ENCODE data around the gene SIGLEC5.

The SIGLEC5 gene

GRCh38 chr19:51644636-51645271, 14.6 kb upstream of the SIGLEC5 start:
- DNase-seq (ENCODE audit: low read depth) = no peak
- TF ChIP-seq, protein P1, sequence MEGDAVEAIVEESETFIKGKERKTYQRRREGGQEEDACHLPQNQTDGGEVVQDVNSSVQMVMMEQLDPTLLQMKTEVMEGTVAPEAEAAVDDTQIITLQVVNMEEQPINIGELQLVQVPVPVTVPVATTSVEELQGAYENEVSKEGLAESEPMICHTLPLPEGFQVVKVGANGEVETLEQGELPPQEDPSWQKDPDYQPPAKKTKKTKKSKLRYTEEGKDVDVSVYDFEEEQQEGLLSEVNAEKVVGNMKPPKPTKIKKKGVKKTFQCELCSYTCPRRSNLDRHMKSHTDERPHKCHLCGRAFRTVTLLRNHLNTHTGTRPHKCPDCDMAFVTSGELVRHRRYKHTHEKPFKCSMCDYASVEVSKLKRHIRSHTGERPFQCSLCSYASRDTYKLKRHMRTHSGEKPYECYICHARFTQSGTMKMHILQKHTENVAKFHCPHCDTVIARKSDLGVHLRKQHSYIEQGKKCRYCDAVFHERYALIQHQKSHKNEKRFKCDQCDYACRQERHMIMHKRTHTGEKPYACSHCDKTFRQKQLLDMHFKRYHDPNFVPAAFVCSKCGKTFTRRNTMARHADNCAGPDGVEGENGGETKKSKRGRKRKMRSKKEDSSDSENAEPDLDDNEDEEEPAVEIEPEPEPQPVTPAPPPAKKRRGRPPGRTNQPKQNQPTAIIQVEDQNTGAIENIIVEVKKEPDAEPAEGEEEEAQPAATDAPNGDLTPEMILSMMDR (IDR thresholded peaks at IDR 0.05; ENCODE audit: low read depth, low read length, missing control alignments) = no peak
- H3K4me3 ChIP-seq (ENCODE audit: low read depth, low read length) = no peak overlapping the region

DNA sequence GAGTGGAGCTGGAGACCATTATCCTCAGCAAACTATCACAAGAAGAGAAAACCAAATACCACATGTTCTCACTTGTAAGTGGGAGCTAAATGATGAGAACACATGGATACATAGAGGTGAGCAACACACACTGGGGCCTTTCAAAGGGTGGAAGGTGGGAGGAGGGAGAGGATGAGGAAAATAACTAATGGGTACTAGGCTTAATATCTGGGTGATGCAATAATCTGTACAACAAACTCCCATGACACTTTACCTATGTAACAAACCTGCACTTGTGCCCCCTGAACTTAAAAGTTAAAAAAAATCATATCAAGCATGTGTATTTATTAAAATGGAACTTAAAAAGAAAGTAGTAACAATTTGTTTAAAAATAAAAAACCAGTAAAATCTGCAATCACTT, 11.4 kb upstream of the SIGLEC5 start:
- no peak for DNase-seq (ENCODE audit: low read depth)
- TF ChIP-seq, protein P1 (IDR thresholded peaks at IDR 0.05; ENCODE audit: low read depth, low read length, missing control alignments) = no peak
- H3K4me3 ChIP-seq (ENCODE audit: low read depth, low read length) = no peak overlapping the region

DNA sequence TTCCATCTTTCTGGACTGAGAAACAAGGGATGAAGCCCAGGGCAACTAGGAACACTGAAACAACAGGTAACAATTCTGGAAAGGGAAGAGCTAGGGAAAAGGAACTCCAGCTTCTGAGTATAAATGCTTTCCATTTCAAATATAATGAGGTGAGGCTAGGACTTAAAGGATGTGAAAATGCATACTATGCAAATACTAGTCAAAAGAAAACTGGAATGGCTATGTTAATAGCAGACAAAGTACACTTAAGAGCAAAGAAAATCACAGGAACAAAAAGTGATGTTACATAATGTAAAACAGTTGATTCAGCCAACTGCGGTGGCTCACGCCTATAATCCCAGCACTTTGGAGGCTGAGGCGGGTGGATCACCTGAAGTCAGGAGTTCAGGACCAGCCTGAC, 10.2 kb upstream of the SIGLEC5 start:
- no peak overlapping the region for H3K4me3 ChIP-seq (ENCODE audit: low read depth, low read length)
- TF ChIP-seq, protein P1 (IDR thresholded peaks at IDR 0.05; ENCODE audit: low read depth, low read length, missing control alignments) = no peak

DNA sequence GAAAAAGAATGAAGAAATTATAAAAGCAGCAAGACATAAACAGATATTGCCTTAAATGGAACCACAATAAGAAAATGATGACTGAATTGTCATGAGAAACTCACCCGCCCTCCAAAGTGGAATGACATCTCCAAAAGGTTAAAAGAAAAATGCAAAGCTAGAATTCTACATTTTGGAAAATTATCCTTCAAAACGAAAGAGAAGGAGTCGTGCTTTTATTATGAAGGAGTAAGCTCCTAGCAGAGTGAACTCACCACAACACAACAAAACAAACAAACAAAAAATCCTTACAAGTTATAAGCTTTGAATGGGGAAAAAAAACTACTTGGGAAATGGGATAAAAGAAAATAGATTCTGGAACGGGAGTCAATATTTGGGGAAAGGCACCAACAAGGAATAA, 9.7 kb upstream of the SIGLEC5 start:
- H3K4me3 ChIP-seq (ENCODE audit: low read depth, low read length) = no peak overlapping the region
- TF ChIP-seq, protein P1 (IDR thresholded peaks at IDR 0.05; ENCODE audit: low read depth, low read length, missing control alignments) = no peak
- no peak for DNase-seq (ENCODE audit: low read depth)

More for the DNA sequence above, 10.2 kb upstream of the SIGLEC5 start:
- no peak for DNase-seq (ENCODE audit: low read depth)

- no peak overlapping the region for H3K4me3 ChIP-seq (ENCODE audit: low read depth, low read length)
- TF ChIP-seq, protein P1 (IDR thresholded peaks at IDR 0.05; ENCODE audit: low read depth, low read length, missing control alignments) = peak; percentile 58
- no peak for DNase-seq (ENCODE audit: low read depth)
These were observed 7.3 kb upstream of the SIGLEC5 start for GRCh38 chr19:51637362-51637978.

GRCh38 chr19:51632126-51632525, 1.9 kb upstream of the SIGLEC5 start:
- TF ChIP-seq, protein P1 (IDR thresholded peaks at IDR 0.05; ENCODE audit: low read depth, low read length, missing control alignments) = no peak
- H3K4me3 ChIP-seq (ENCODE audit: low read depth, low read length) = no peak overlapping the region
- no peak for DNase-seq (ENCODE audit: low read depth)
